NCI-H2029 treated with DMSO at 0.1 percent for 48 hours (cell line): Measurements from ENCODE around the gene CNTLN.
"Not testable (repeated sequence)": the region's sequence is repeated elsewhere in the genome, so short reads cannot be mapped to it uniquely, and the experiment has no call there.

Source experiments
- DNase-seq: peaks from one replicate; lab custom pipeline; 2025; lab: John Stamatoyannopoulos, UW

CNTLN gene

GRCh38 chr9:17401858-17402257 is 267.0 kb downstream of the CNTLN start:
- no peak for DNase-seq

DNA sequence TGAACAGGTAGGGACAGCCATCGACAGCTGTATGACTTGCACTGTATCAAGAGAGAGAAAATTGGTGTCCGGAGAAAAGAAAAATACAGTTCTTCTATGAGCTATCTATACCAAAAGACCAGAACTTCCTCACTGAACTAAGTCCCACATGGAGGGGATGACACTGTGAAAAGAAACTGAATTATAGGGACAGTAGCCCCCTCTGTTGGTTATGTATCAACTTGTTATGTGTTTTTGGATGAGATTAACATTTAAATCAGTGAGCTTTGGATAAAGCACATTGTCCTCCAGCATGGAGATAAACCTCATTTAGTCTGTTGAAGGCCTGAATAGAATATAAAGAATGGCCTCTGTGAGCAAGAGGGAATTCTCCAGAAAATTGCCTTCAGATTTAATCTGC is 267.5 kb downstream of the CNTLN start:
- no peak for DNase-seq

DNA sequence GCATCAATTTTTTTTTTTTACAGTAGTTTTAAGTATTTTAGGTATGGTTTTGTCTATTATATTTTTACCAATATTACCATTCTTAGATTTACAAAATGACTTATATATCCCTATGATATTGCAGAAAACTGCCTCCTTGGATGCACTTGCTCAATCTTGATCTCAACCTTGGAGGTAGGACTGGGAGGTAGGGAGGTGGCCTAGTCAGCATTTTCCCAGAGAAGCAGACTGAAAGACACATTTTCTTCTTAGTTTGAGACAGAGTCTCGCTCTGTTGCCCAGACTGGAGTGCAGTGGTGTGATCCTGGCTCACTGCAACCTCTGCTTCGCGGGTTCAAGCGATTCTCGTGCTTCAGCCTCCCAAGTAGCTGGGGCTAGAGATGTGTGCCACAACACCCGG is 268.7 kb downstream of the CNTLN start:
- no peak for DNase-seq

GRCh38 chr9:17414986-17415385 is 280.1 kb downstream of the CNTLN start:
- DNase-seq, result no peak

- peak; percentile 39 for DNase-seq
Measured at GRCh38 chr9:17422994-17423680, 288.3 kb downstream of the CNTLN start.

- DNase-seq, result no peak
Measured at GRCh38 chr9:17423681-17424011, 288.8 kb downstream of the CNTLN start.

DNA sequence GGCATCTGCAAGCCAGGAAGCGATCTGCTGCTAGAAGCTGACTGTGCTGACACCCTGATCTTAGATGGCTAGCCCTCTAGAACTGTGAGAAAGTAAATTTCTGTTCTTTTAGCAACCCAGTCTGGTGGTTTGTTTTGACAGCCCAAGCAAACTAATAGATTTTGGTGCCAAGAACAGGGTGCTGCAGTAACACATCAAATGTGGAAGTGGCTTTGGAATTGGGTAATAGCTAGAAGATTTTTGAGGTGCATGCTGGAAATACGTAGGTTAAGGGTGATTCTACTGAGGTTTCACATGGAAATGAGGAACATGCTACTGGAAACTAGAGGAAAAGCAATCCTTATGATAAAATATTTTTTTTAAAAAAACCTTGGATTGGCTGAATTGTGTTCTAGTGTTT is 290.5 kb downstream of the CNTLN start:
- DNase-seq, result no peak

DNA sequence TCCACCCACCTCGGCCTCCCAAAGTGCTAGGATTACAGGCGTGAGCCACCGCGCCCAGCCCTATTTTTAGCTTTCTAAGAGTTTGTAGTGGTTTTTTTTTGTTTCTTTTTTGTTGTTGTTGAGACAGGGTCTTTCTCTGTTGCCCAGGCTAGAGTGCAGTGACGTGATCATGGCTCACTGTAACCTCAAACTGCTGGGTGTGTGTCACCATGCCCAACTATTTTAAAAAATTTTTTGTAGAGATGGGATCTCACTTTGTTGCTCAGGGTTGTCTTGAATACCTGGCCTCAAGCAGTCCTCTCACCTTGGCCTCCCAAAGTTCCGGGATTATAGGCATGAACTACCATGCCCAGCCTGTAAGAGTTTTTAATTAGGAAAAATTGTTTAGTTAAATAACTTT is 298.7 kb downstream of the CNTLN start:
- no peak for DNase-seq

DNA sequence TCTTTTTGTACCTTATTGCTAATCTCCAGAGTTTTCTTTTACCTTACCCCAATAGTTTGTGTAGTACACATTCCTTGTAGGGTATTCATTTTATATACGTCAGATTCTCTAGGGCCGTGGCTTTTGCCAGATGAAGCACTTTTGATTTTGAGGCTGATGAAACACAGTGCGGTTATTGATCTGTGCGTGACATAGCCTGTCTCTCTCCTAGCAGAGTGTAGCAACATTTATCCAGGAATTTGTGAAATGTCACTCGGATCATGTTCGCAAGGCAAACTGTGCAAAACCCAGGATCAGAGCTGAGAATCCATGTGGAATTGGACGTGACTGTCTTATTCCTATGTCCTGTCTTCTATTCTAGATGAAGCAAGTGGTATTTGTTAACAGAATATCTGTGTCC is 302.0 kb downstream of the CNTLN start:
- DNase-seq, result no peak

DNA sequence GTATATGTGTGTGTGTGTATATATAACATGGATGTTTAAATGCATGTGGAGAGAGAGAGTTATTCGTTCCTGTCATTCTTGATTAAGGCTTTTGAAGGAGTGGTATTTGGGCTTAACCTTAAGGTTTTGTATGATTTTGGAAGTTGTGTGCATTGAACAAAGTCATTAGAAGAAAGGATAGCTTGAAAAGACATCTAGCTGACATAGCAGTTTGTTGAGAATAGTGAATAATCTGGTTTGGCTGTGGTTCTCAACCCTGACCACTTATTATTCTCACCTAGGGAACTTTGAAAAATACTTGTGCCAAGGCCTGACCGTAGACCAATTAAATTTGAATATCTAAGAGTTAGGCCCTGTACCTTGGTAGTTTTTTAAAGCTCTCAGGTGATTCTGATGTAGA is 303.0 kb downstream of the CNTLN start:
- no peak for DNase-seq

- DNase-seq, result not testable (repeated sequence)
Measured at GRCh38 chr9:17445126-17445525, 310.3 kb downstream of the CNTLN start.

GRCh38 chr9:17453751-17454150 is 318.9 kb downstream of the CNTLN start:
- no peak for DNase-seq

DNA sequence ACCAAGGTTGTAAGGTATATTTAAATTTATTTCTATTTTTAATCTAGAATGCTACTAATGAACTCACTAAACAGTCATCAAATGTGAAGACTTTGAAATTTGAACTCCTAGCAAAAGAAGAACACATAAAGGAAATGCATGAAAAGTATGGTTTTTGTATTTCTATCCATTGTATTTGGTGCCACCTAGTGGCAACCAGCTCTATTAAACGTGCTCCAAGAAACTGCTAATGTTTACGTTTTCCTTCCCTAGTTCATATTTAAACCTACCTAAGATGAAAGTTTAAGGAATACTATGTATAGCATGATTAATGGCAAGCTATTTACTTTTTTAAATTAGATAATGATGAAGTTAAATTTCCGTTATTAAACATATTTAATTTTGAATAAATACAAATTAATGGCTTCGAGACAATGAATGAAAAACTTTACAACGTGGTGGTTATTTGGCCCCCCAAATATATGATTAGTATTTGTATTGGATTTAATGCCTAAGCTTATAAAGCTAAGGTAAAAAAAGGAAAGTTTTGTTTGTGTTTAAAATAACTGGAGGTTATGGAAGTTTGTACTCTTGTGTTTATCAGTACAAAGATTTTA is 328.1 kb downstream of the CNTLN start:
- no peak for DNase-seq

- no peak for DNase-seq
Measured at GRCh38 chr9:17470036-17470813, 335.4 kb downstream of the CNTLN start.

- DNase-seq, result no peak
Measured at GRCh38 chr9:17472126-17472525, 337.3 kb downstream of the CNTLN start.

DNA sequence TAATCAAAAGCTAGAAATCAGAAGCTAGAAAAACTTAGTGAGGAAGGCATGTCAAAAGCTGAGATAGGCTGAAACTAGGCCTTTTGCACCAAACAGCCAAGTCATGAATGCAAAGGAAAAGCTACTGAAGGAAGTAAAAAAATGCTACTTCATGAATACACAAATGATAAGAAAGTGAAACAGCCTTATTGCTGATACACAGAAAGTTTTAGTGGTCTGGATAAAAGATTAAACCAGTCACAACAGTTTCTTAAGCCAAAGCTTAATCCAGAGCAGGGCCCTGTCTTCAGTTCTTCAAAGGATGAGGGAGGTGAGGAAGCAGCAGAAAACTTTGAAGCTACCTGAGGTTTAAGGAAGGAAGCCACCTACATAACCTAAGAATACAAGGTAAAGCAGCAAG is 341.6 kb downstream of the CNTLN start:
- no peak for DNase-seq

GRCh38 chr9:17477816-17478215 is 343.0 kb downstream of the CNTLN start:
- no peak for DNase-seq

DNA sequence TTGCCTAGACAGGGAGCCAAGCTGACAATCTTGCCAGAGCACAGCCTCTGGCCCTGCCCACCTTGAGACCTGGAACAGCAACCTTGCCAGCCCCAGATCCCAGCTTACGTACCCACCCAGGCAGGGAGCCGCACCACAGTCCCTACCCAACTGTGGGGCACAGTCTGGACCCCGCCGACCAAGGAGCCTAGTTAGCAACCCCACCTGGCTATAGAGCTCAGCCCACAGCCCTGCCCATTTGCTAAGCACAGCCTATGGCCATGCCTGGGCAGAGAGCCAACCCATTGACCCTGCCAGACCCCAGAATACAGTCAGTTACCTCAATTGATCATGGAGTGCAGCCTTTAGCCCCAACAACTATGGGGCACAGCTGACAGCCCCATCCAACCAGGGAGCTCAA is 346.1 kb downstream of the CNTLN start:
- DNase-seq, result no peak

GRCh38 chr9:17481565-17481964 is 346.7 kb downstream of the CNTLN start:
- no peak for DNase-seq

DNA sequence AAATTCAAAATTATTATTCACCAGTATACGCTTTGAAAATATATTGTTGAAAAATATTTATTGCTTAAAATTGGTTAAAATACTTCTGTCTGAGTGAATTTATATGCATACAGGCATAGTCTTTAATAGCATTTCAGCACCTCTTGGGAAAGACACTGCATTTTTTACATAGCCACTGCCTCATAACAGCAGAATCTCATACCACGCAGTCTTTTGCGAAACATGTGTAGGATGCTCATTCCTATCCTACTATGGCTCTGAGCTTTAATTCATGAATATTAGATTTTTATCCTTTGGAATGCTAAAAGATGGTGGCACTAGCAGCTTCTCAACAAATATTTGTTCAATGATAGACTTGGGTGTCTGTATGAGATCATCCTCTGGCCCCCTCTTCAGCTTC is 350.1 kb downstream of the CNTLN start:
- no peak for DNase-seq

DNA sequence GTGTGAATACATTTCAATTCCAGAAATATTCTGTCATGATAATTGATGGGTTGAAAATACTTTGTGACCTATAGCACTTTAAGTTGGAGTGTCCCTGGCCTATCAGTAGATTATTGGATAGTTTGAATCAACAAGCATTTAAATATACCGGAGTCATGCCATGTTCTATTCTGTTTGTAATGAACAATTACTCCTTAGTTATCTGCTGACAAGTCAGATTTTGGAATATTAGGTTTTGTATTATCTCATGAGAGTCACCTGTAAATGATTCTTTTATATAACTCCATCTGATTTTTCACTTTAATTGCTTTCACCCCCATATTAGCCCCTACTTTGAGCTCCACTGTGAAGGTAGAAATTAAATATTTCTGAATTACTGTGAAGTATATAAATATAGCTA is 351.6 kb downstream of the CNTLN start:
- no peak for DNase-seq

DNA sequence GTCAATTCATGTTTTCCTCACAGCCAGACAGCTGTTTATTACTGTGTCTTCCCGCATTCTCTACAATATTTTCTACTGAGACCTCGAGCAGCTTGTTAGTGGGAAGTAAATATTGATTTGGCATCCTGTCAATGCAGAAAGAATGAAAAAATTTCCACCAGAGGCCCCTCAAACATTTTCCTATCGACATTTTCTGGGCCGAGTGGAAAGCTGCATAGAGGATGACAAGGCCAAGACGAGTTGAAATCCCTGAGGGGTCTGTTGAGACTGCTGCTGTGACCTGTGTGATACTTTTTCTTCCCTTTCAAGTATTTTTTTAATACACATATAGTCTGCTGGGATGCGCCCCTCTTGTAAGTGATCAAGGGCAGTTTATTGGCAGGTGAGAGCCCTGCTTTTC is 352.6 kb downstream of the CNTLN start:
- no peak for DNase-seq

DNA sequence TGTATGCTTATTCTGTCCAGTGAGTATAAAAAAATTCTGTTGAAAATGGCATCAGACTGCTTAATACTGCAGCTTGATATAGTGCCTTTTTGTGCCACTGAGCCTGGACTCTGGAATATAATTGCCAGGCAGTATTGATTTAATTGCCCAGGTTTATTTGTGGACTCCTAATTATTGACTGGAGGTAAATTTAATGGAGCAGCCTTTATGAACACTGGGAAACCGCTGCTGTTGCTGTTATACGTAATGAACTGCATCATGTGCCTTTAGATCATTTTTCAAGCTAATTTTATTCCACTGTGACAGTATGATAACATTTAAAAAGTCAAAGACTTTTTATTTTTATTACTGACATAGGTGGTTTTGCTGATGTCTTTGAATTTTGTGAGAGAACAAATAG is 353.8 kb downstream of the CNTLN start:
- DNase-seq, result no peak

DNA sequence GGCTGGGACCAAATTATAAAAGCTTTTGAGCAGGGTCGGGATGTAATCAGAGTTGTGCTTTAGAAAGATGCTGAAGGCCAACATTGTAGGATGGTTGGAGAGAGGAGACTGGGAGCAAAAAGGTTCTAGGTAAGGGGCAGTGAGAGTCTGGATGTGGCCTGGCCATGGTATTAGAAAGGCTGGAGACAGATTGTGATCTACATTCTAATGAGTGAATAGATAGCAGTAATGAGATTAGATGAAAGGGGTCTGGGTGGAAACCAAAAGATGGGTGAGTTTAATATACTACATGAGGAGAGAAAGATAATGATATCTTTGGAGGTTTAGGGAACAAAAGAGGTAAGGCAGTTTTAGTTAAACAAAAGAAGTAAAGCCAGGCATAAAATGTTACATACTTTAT is 355.3 kb downstream of the CNTLN start:
- no peak for DNase-seq
